GM23248 (cell line): Measurements from ENCODE around the gene GABBR1. TPM values are rescaled to one million over a fixed set of nuclear protein-coding genes. Genes with fewer than 3 reads are reported as not detected.

Experiments
- DNase-seq: peaks from one replicate; pipeline ENCODE4 v3.0.0-alpha.2; 2015
- H2AFZ ChIP-seq: fragments of 200-600 bp; sonication (generic); 2 replicates; pipeline ENCODE4 v1.6.1; 2016; ENCODE audit warnings: antibody characterized with exemption
- H3F3A ChIP-seq: fragments of 200-600 bp; sonication (generic); 2 replicates; pipeline ENCODE4 v1.6.1; 2016; ENCODE audit warnings: mild to moderate bottlenecking, antibody characterized with exemption, mixed run types; ENCODE audit not compliant: insufficient read depth
- H3K27ac ChIP-seq: fragments of 200-600 bp; sonication (generic); 2 replicates; pipeline ENCODE4 v1.5.1; 2016; ENCODE audit warnings: mild to moderate bottlenecking
- H3K27me3 ChIP-seq: fragments of 200-600 bp; sonication (generic); replicated peaks from 2 replicates; pipeline ENCODE4 v1.6.1; 2016; ENCODE audit warnings: mild to moderate bottlenecking; ENCODE audit not compliant: insufficient read depth
- H3K36me3 ChIP-seq: fragments of 200-600 bp; sonication (generic); 2 replicates; pipeline ENCODE4 v1.6.1; 2016; ENCODE audit warnings: low read depth, mild to moderate bottlenecking
- H3K4me1 ChIP-seq: fragments of 200-600 bp; sonication (generic); 2 replicates; pipeline ENCODE4 v1.6.1; 2016; ENCODE audit warnings: mild to moderate bottlenecking; ENCODE audit not compliant: insufficient read depth
- H3K4me2 ChIP-seq: fragments of 200-600 bp; sonication (generic); one replicate; pipeline ENCODE4 v1.6.1; 2016; ENCODE audit warnings: mild to moderate bottlenecking; ENCODE audit not compliant: unreplicated experiment
- H3K4me3 ChIP-seq: fragments of 200-600 bp; sonication (generic); 2 replicates; pipeline ENCODE4 v1.5.1; 2016; ENCODE audit warnings: mild to moderate bottlenecking
- H3K79me2 ChIP-seq: fragments of 200-600 bp; sonication (generic); 2 replicates; pipeline ENCODE4 v1.6.1; 2016; ENCODE audit warnings: mild to moderate bottlenecking; ENCODE audit not compliant: insufficient read depth
- H3K9ac ChIP-seq: fragments of 200-600 bp; sonication (generic); 2 replicates; pipeline ENCODE4 v1.6.1; 2016; ENCODE audit warnings: mild to moderate bottlenecking
- H3K9me2 ChIP-seq: fragments of 200-600 bp; sonication (generic); 2 replicates; pipeline ENCODE4 v1.6.1; 2016; ENCODE audit warnings: mixed run types, mild to moderate bottlenecking, moderate library complexity; ENCODE audit not compliant: insufficient read depth
- H3K9me3 ChIP-seq: fragments of 200-600 bp; sonication (generic); one replicate; pipeline ENCODE4 v1.6.1; 2017; ENCODE audit warnings: low read depth
- H4K20me1 ChIP-seq: fragments of 200-600 bp; sonication (generic); 2 replicates; pipeline ENCODE4 v1.6.0; 2016; ENCODE audit not compliant: insufficient read depth
- EZH2 ChIP-seq: fragments of 200-600 bp; sonication (generic); IDR thresholded peaks from 2 replicates; pipeline ENCODE4 v1.6.1; 2018; ENCODE audit warnings: antibody characterized with exemption, mild to moderate bottlenecking; ENCODE audit not compliant: insufficient read depth, poor library complexity, severe bottlenecking
- EZH2phosphoT487 ChIP-seq: fragments of 200-600 bp; sonication (generic); IDR thresholded peaks from 2 replicates; pipeline ENCODE4 v1.6.1; 2018; ENCODE audit warnings: antibody characterized with exemption, moderate library complexity, mild to moderate bottlenecking, low read depth; ENCODE audit not compliant: insufficient read depth
- WGBS, 2 experiments: methylation state at CpG; one replicate each; pipeline ENCODE4 v1.1.6; 2015 to 2017; ENCODE audit warnings: low lambda C conversion rate in 2 of 2, low coverage in 1 of 2; ENCODE audit errors: missing lambda C conversion rate in 2 of 2; 5-methylcytosine and 5-hydroxymethylcytosine counted together
- in situ Hi-C: fragments of 300-500 bp; cut with MboI; formaldehyde crosslinking; loops from 2 replicates; pipeline ENCODE4 v1.15.0; 2020
- polyA plus RNA-seq: library from polyadenylated mRNA; unstranded; fragments of >200 nt; fragmentation: Nextera tagmentation; extraction: Ambion mirVana; gene quantifications from 2 replicates; pipeline ENCODE4 v1.2.1, GENCODE V29; 2016
- total RNA-seq: library from RNA; depleted of rRNA; stranded (reverse); fragments of >200 nt; shearing (Covaris generic); gene quantifications from 2 replicates; pipeline ENCODE4 v1.2.3, GENCODE V29; 2014

The GABBR1 gene
- total and polyA plus RNA-seq, 2 experiments from 2014 or later, result 5.3 to 6.1 TPM

- TF ChIP-seq EZH2 (no peak), EZH2phosphoT487 (no peak)
- no peaks in the 10 kb centered on the region for H3K4me1 ChIP-seq
- H3K9me2 ChIP-seq, result no peaks in the 10 kb centered on the region
- H3K4me3 ChIP-seq, result no peak overlapping the region
- H3K36me3 ChIP-seq, result no peaks in the 10 kb centered on the region
- H3K27ac ChIP-seq, result no peak overlapping the region
- no peak overlapping the region for H2AFZ ChIP-seq
- H3K79me2 ChIP-seq, result no peaks in the 10 kb centered on the region
- no peaks in the 10 kb centered on the region for H3F3A ChIP-seq
- 38 to 44% methylated on average over 7 of the region's 7 CpGs for WGBS, 2 experiments
- H4K20me1 ChIP-seq, result no peaks in the 10 kb centered on the region
- no peak for DNase-seq
- no peaks in the 10 kb centered on the region for H3K27me3 ChIP-seq
- no peak overlapping the region for H3K9ac ChIP-seq
- H3K4me2 ChIP-seq, result no peak overlapping the region
- in situ Hi-C loops, result loop anchor here (25.0 kb wide), 1 partner anchor 890 kb away; no protein-coding TSS in a partner anchor
- no peaks in the 10 kb centered on the region for H3K9me3 ChIP-seq
Observed at GRCh38 chr6:29577544-29577943, 55.4 kb downstream of the GABBR1 start.

DNA sequence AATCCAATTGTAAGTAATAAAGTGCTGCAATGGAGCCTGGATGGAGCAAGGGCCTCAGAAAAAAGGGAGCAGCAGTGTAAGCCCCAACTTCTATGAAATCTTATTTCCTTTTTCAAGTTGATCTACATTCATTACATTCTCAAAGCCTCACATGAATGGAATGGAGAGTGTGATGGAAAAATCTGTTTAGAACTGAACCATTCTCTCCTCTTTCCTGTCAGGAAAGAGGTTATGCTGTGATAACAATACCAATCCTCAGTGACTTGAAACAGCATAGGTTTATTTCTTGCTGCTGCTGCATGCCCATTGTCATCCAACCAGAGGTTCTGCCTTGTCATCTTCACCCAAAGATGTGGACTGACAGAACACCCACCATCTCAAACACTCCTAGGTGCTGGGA, 56.9 kb downstream of the GABBR1 start:
- Histone ChIP-seq H3K36me3 (no peaks in the 10 kb centered on the region), H3K4me1 (no peaks in the 10 kb centered on the region), H3K9ac (no peak overlapping the region), H3K27me3 (no peaks in the 10 kb centered on the region; the same call in 1 of the 2 replicates), H3K79me2 (no peaks in the 10 kb centered on the region), H3K4me3 (no peak overlapping the region), H3K4me2 (no peak overlapping the region), H3K27ac (no peak overlapping the region), H4K20me1 (no peaks in the 10 kb centered on the region), H3K9me3 (no peaks in the 10 kb centered on the region), H2AFZ (no peak overlapping the region), H3F3A (no peaks in the 10 kb centered on the region), H3K9me2 (no peaks in the 10 kb centered on the region)
- DNase-seq, result no peak
- no peak for TF ChIP-seq EZH2
- TF ChIP-seq EZH2phosphoT487, result no peak
- in situ Hi-C loops, result loop anchor here (25.0 kb wide), 1 partner anchor 889 kb away; no protein-coding TSS in a partner anchor

DNA sequence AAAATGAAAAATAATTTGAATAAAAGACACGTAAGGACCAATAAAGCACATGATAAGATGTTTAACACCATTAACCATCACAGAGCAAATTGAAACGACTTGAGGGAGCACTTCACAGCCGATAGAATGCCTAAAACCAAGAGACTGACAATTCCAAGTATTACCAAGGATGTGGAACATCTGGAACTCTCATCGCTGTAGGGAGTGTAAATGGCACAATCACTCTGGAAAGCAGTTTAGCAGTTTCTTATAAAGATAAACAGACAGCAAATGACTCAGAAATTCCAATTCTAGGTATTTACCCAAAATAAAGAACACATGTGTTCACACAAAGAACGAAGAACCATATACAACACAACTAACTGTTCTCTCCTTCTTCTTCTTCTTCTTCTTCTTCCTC, 65.0 kb downstream of the GABBR1 start:
- H3K4me1 ChIP-seq, result no peaks in the 10 kb centered on the region
- no peaks in the 10 kb centered on the region for H3K36me3 ChIP-seq
- H3K27ac ChIP-seq, result no peak overlapping the region
- in situ Hi-C loops, result no loop called here
- H3K9me3 ChIP-seq, result no peaks in the 10 kb centered on the region
- H4K20me1 ChIP-seq, result no peaks in the 10 kb centered on the region
- H3K4me3 ChIP-seq, result no peak overlapping the region
- H3K9me2 ChIP-seq, result no peaks in the 10 kb centered on the region; the same call in 1 of the 2 replicates
- no peak overlapping the region for H3K9ac ChIP-seq
- no peaks in the 10 kb centered on the region; the same call in 1 of the 2 replicates for H3K27me3 ChIP-seq
- no peaks in the 10 kb centered on the region for H3K79me2 ChIP-seq
- no peak overlapping the region for H2AFZ ChIP-seq
- TF ChIP-seq EZH2, result no peak
- TF ChIP-seq EZH2phosphoT487, result no peak
- no peaks in the 10 kb centered on the region for H3F3A ChIP-seq
- no peak overlapping the region for H3K4me2 ChIP-seq
- no peak for DNase-seq
- 4% methylated on average over 5 of the region's 5 CpGs for whole genome bisulfite sequencing, 2 experiments

- in situ Hi-C loops, result no loop called here
- no peaks in the 10 kb centered on the region for H4K20me1 ChIP-seq
- no peak for DNase-seq
- H3K9me3 ChIP-seq, result no peaks in the 10 kb centered on the region
- H3K9me2 ChIP-seq, result no peaks in the 10 kb centered on the region; the same call in 1 of the 2 replicates
- WGBS, 2 experiments, result 4 to 7% methylated on average over 2 of the region's 2 CpGs
- no peaks in the 10 kb centered on the region; the same call in 1 of the 2 replicates for H3K27me3 ChIP-seq
- H3K27ac ChIP-seq, result no peak overlapping the region
- no peak overlapping the region for H2AFZ ChIP-seq
- H3K4me3 ChIP-seq, result no peak overlapping the region
- H3K79me2 ChIP-seq, result no peaks in the 10 kb centered on the region
- no peaks in the 10 kb centered on the region for H3F3A ChIP-seq
- no peaks in the 10 kb centered on the region for H3K4me1 ChIP-seq
- no peaks in the 10 kb centered on the region for H3K36me3 ChIP-seq
- H3K4me2 ChIP-seq, result no peak overlapping the region
- TF ChIP-seq EZH2phosphoT487 (no peak), EZH2 (no peak)
- no peak overlapping the region for H3K9ac ChIP-seq
Observed at GRCh38 chr6:29567541-29567940, 65.4 kb downstream of the GABBR1 start.

DNA sequence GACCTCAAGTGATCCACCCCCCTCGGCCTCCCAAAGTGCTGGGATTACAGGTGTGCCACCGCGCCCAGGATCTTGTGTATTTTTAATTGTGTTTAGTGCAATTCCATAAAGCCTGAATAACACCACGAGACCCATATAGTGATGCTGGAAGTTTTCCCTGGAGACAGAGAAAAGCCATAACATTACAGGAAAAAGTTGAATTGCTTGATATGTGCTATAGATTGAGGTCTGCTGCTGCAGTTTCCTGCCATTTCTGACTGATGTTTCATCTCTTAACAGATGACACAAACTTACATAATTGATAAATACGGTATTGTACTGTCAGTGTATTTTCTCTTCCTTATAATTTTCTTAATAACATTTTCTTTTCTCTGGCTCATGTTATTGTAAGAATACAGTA, 66.1 kb downstream of the GABBR1 start:
- Histone ChIP-seq H3K27me3 (no peaks in the 10 kb centered on the region; the same call in 1 of the 2 replicates), H2AFZ (no peak overlapping the region), H4K20me1 (no peaks in the 10 kb centered on the region), H3K9me3 (no peaks in the 10 kb centered on the region), H3K79me2 (no peaks in the 10 kb centered on the region), H3K4me1 (no peaks in the 10 kb centered on the region), H3K9ac (no peak overlapping the region), H3K27ac (no peak overlapping the region), H3K4me2 (no peak overlapping the region), H3F3A (no peaks in the 10 kb centered on the region), H3K36me3 (no peaks in the 10 kb centered on the region), H3K9me2 (no peaks in the 10 kb centered on the region; the same call in 1 of the 2 replicates), H3K4me3 (no peak overlapping the region)
- 52 to 55% methylated on average over 5 of the region's 5 CpGs for WGBS, 2 experiments
- in situ Hi-C loops, result no loop called here
- TF ChIP-seq EZH2phosphoT487, result no peak
- TF ChIP-seq EZH2, result no peak
- no peak for DNase-seq
